Superior temporal gyrus (tissue), 1 donor: ENCODE measurements around the gene POU2AF3.

Experiments
- DNase-seq: peaks from one replicate; pipeline ENCODE4 v3.0.0-alpha.2; 2016; ENCODE audit errors: extremely low spot score

The POU2AF3 gene

GRCh38 chr11:111329306-111330204 is 31.2 kb downstream of the POU2AF3 start:
- no peak for DNase-seq

GRCh38 chr11:111330234-111330893 is 32.0 kb downstream of the POU2AF3 start:
- DNase-seq = no peak

- no peak for DNase-seq
Measured at GRCh38 chr11:111331711-111332479, 33.5 kb downstream of the POU2AF3 start.

GRCh38 chr11:111334532-111335502 is 36.5 kb downstream of the POU2AF3 start:
- DNase-seq = no peak

- DNase-seq = no peak
Measured at GRCh38 chr11:111335549-111335948, 37.2 kb downstream of the POU2AF3 start.

- no peak for DNase-seq
Measured at GRCh38 chr11:111336062-111336461, 37.7 kb downstream of the POU2AF3 start.

- DNase-seq = no peak
Measured at GRCh38 chr11:111336582-111337256, 38.4 kb downstream of the POU2AF3 start.

GRCh38 chr11:111339758-111340388 is 41.5 kb downstream of the POU2AF3 start:
- no peak for DNase-seq

- no peak for DNase-seq
Measured at GRCh38 chr11:111342329-111342728, 44.0 kb downstream of the POU2AF3 start.

- no peak for DNase-seq
Measured at GRCh38 chr11:111344032-111344431, 45.7 kb downstream of the POU2AF3 start.

GRCh38 chr11:111347002-111347722 is 48.8 kb downstream of the POU2AF3 start:
- DNase-seq = no peak

GRCh38 chr11:111347723-111348115 is 49.4 kb downstream of the POU2AF3 start:
- DNase-seq = no peak

- DNase-seq = no peak
Measured at GRCh38 chr11:111348147-111348546, 49.8 kb downstream of the POU2AF3 start.

- DNase-seq = no peak
Measured at GRCh38 chr11:111349191-111349695, 50.9 kb downstream of the POU2AF3 start.

GRCh38 chr11:111350811-111351210 is 52.5 kb downstream of the POU2AF3 start:
- no peak for DNase-seq

- DNase-seq = no peak
Measured at GRCh38 chr11:111351374-111352055, 53.2 kb downstream of the POU2AF3 start.

- DNase-seq = no peak
Measured at GRCh38 chr11:111352231-111352746, 53.9 kb downstream of the POU2AF3 start.
